Suprapubic skin (tissue), 4 donors: Measurements from ENCODE around the gene LOXHD1. TPM values are rescaled to one million over a fixed set of nuclear protein-coding genes. Genes with fewer than 3 reads are reported as not detected.

Experiments
- DNase-seq, 2 donors: peaks; one replicate each; pipeline ENCODE4 v3.0.0-alpha.2; 2019; ENCODE audit warnings: low spot score in 2 of 2
- H3K27ac ChIP-seq: fragments of 200-600 bp; sonication (generic); one replicate; pipeline ENCODE4 v1.5.1; 2019
- H3K27me3 ChIP-seq: fragments of 200-600 bp; sonication (generic); one replicate; pipeline ENCODE4 v1.5.1; 2019
- H3K36me3 ChIP-seq: fragments of 200-600 bp; sonication (generic); one replicate; pipeline ENCODE4 v1.5.1; 2019
- H3K4me1 ChIP-seq: fragments of 200-600 bp; sonication (generic); one replicate; pipeline ENCODE4 v1.5.1; 2019
- H3K4me3 ChIP-seq: fragments of 200-600 bp; sonication (generic); one replicate; pipeline ENCODE4 v1.5.1; 2019; ENCODE audit warnings: mild to moderate bottlenecking
- H3K9me3 ChIP-seq: fragments of 200-600 bp; sonication (generic); one replicate; pipeline ENCODE4 v1.5.1; 2019
- CTCF ChIP-seq, 2 donors: fragments of 200-600 bp in 1 of 2; fragments of 450-650 bp in 1 of 2; sonication (generic) in 1 of 2; IDR thresholded peaks; one replicate each; pipeline ENCODE4 v1.5.1; 2016 to 2019; ENCODE audit warnings: antibody characterized with exemption in 2 of 2, mild to moderate bottlenecking in 1 of 2, moderate library complexity in 1 of 2
- EP300 ChIP-seq: sonication (generic); formaldehyde crosslinking; IDR thresholded peaks from one replicate; pipeline ENCODE4 v1.6.1; 2017; ENCODE audit warnings: antibody characterized with exemption
- POLR2A ChIP-seq, 2 donors: fragments of 450-650 bp; IDR thresholded peaks; one replicate each; pipeline ENCODE4 v1.6.1; 2017; ENCODE audit warnings: antibody characterized with exemption in 2 of 2, mild to moderate bottlenecking in 2 of 2, moderate library complexity in 2 of 2
- POLR2AphosphoS5 ChIP-seq, 3 donors: sonication (generic); formaldehyde crosslinking; IDR thresholded peaks; one replicate each; pipeline ENCODE4 v1.6.1; 2017; ENCODE audit warnings: antibody characterized with exemption in 3 of 3
- WGBS: methylation state at CpG from one replicate; pipeline ENCODE4 v1.1.5; 2018; 5-methylcytosine and 5-hydroxymethylcytosine counted together
- total RNA-seq, 4 donors: library from RNA; depleted of rRNA; stranded (reverse); fragments of >200 nt; gene quantifications; one replicate each; pipeline ENCODE4 v1.1.0, GENCODE V29; 2016

Gene LOXHD1
- total RNA-seq, 4 donors from 2014 or later = 0.16 to 0.30 (median 0.18) TPM; not detected in 1

GRCh38 chr18:46675112-46675511, 18.1 kb upstream of the LOXHD1 start:
- 50% methylated on average over 1 of the region's 1 CpG for WGBS
- DNase-seq = no peak
- Histone ChIP-seq H3K4me1 (no peaks in the 10 kb centered on the region), H3K27ac (no peak overlapping the region), H3K27me3 (peaks cover 9% of the 10 kb centered on the region), H3K4me3 (no peak overlapping the region), H3K36me3 (no peaks in the 10 kb centered on the region), H3K9me3 (no peaks in the 10 kb centered on the region)
- TF ChIP-seq EP300 = no peak
- no peak for TF ChIP-seq CTCF (IDR thresholded peaks at IDR 0.05)
- no peak for TF ChIP-seq POLR2A (IDR thresholded peaks at IDR 0.05)
- TF ChIP-seq POLR2AphosphoS5 (IDR thresholded peaks at IDR 0.05) = no peak

- H3K36me3 ChIP-seq = no peaks in the 10 kb centered on the region
- WGBS = 66% methylated on average over 6 of the region's 6 CpGs
- H3K4me3 ChIP-seq = no peak overlapping the region
- H3K9me3 ChIP-seq = no peaks in the 10 kb centered on the region
- TF ChIP-seq EP300 (no peak), POLR2A (IDR thresholded peaks at IDR 0.05) (no peak)
- H3K27me3 ChIP-seq = peaks cover 9% of the 10 kb centered on the region
- DNase-seq = no peak
- no peaks in the 10 kb centered on the region for H3K4me1 ChIP-seq
- no peak overlapping the region for H3K27ac ChIP-seq
Observed at GRCh38 chr18:46672062-46672970, 15.3 kb upstream of the LOXHD1 start.

GRCh38 chr18:46668694-46669093, 11.7 kb upstream of the LOXHD1 start:
- WGBS = 85% methylated on average over 5 of the region's 6 CpGs

GRCh38 chr18:46668135-46668534, 11.1 kb upstream of the LOXHD1 start:
- no peak for DNase-seq
- no peak overlapping the region for H3K4me3 ChIP-seq
- WGBS = 69% methylated on average over 11 of the region's 11 CpGs

More at GRCh38 chr18:46668694-46669093, 11.7 kb upstream of the LOXHD1 start:
- TF ChIP-seq POLR2A (IDR thresholded peaks at IDR 0.05) (no peak), CTCF (IDR thresholded peaks at IDR 0.05) (no peak), POLR2AphosphoS5 (IDR thresholded peaks at IDR 0.05) (no peak), EP300 (no peak)
- Histone ChIP-seq H3K9me3 (no peaks in the 10 kb centered on the region), H3K4me1 (no peaks in the 10 kb centered on the region), H3K27me3 (no peaks in the 10 kb centered on the region), H3K4me3 (no peak overlapping the region), H3K36me3 (no peaks in the 10 kb centered on the region), H3K27ac (no peak overlapping the region)
- no peak for DNase-seq

GRCh38 chr18:46663539-46663938, 6.5 kb upstream of the LOXHD1 start:
- WGBS = 65% methylated on average over 1 of the region's 1 CpG
- H3K27me3 ChIP-seq = no peaks in the 10 kb centered on the region
- H3K27ac ChIP-seq = no peak overlapping the region
- no peaks in the 10 kb centered on the region for H3K9me3 ChIP-seq
- DNase-seq = no peak
- no peak overlapping the region for H3K4me3 ChIP-seq
- TF ChIP-seq POLR2AphosphoS5 (IDR thresholded peaks at IDR 0.05) = no peak
- TF ChIP-seq CTCF (IDR thresholded peaks at IDR 0.05) = no peak
- no peak for TF ChIP-seq POLR2A (IDR thresholded peaks at IDR 0.05)
- TF ChIP-seq EP300 = no peak
- no peaks in the 10 kb centered on the region for H3K36me3 ChIP-seq
- no peaks in the 10 kb centered on the region for H3K4me1 ChIP-seq

More at GRCh38 chr18:46668135-46668534, 11.1 kb upstream of the LOXHD1 start:
- no peak overlapping the region for H3K27ac ChIP-seq
- no peaks in the 10 kb centered on the region for H3K9me3 ChIP-seq
- no peaks in the 10 kb centered on the region for H3K27me3 ChIP-seq
- no peaks in the 10 kb centered on the region for H3K36me3 ChIP-seq
- no peaks in the 10 kb centered on the region for H3K4me1 ChIP-seq
- TF ChIP-seq POLR2A (IDR thresholded peaks at IDR 0.05) (no peak), CTCF (IDR thresholded peaks at IDR 0.05) (no peak)
